Stimulated activated CD4-positive, alpha-beta T cell treated with anti-CD3 and anti-CD28 coated beads, Interleukin-4, amount 100 ng/mL, for 1 hour (primary cell): Measurements from ENCODE around the gene ZFP14.
"Not testable (repeated sequence)": the region's sequence is repeated elsewhere in the genome, so short reads cannot be mapped to it uniquely, and the experiment has no call there.

ENCODE experiments used
- DNase-seq: peaks from one replicate; pipeline ENCODE4 v3.0.0-alpha.2; 2020

Gene ZFP14

DNA sequence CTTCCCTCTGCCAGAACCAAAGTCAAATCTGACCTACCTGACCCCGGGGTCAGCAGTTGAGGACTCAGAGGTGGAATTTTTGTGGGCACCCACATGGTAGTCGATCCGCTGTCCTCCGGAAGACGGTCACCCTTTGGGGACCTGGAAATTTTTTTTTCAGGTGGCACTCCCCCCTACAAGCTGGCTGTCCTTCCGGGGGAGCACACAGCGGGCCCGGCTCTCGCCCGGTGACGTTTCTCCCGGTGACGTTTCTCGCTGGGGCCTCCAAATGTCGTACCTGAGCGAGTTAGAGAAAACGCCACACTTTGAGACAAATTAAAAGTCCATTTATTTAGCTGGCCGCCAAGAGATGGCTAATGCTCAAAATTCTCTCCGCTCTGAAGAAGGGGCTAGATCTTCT is 48.8 kb downstream of the ZFP14 start:
- no peak for DNase-seq

DNA sequence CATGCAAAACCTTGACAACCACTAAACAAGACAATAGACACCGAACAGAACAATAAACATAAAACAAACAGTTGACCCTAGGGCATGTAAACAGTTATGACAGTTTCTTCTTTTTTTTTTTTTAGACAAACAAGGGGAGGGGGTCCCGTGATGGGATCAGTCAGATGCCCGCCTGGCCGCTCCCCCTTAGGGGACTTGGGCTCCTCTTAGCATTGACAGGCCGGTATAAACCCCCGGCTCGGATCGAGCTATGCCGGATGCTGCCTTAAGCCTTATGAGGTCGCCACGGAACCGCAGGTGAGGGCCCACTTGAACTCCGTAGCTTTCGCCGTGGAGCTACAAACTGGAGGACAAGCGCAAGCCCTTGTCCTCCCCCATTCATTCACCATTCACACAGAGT is 49.5 kb downstream of the ZFP14 start:
- DNase-seq = not testable (repeated sequence)

DNA sequence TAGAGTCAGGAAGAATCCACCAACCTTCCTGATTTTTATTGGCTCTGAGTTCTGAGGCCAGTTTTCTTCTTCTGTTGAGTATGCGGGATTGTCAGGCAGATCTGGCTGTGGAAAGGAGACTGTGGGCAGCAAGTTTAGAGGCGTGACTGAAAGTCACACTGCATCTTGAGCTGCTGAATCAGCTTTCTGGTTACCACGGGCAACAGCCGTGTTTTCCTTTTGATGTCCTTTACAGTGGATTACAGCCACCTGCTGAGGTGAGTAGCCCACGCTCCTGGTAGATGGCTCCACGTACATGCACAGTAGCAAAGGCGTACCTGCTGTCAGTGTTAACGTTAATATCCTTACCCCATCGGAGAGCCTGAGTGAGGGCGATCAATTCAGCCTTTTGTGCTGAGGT is 52.4 kb downstream of the ZFP14 start:
- DNase-seq = not testable (repeated sequence)

DNA sequence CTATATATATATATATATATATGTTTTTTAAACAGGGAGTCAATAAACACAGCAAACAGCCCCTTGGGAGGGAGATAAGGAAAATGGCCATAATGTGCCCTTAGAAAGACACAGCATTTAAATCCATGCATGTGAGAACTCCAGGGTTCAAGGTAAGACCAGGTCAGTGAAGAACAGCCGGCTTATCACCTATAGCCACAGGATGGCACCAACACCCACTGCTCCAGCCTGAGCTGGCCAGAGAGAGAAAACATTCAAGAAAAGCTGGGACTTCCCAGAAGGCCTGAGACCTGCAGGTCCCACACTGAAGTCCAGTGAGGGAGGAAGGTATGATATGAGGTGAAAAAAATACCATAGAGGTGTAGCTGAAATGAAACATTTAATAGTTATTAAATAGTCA is 63.8 kb downstream of the ZFP14 start:
- DNase-seq = not testable (repeated sequence)

DNA sequence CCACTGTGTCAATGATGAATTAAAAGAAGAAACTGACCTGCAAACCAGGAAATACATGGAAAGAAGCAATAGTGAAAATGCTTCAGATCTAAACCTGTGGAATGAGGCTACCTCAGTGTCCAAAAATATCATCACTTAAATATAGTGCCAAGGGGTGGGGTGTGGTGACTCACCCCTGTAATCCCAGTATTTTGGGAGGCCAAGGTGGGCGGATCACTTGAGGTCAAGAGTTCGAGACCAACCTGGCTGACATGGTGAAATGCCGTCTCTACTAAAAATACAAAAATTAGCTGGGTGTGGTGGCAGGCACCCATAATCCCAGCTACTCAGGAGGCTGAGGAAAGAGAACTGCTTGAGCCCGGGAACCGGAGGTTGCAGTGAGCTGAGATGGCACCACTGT is 64.9 kb downstream of the ZFP14 start:
- DNase-seq = not testable (repeated sequence)

DNA sequence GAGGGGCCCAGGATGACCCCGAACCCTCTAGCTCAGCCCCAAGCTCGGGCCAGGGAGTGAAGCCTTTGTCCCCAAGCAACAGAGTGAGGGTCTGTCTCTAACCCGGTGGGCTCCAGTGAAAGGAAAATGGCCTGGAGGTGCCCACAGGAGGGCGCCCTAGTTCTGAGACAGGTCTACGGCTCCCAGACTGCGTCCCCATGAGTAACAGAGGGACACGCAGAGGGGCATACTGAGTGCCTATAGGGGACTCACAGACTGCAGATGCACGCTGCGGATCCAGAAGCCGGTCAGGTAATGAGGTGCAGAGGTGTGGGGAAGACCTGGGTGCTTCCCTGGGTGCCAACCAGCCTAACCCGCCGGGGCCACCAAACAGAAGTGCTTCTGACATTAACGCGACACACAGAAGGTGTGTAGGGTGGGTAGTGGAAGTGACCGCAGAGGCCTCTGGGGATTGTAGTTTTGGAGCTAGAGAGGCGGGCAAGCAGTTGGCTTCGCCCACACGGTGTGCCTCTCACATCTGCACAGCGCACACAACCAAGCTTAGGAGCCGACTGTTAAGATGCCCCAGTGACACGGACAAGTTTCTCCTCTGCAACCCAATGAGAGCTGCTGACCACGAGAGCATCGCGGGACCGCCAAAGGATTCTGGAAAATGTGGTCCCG is 67.8 kb downstream of the ZFP14 start:
- not testable (repeated sequence) for DNase-seq

DNA sequence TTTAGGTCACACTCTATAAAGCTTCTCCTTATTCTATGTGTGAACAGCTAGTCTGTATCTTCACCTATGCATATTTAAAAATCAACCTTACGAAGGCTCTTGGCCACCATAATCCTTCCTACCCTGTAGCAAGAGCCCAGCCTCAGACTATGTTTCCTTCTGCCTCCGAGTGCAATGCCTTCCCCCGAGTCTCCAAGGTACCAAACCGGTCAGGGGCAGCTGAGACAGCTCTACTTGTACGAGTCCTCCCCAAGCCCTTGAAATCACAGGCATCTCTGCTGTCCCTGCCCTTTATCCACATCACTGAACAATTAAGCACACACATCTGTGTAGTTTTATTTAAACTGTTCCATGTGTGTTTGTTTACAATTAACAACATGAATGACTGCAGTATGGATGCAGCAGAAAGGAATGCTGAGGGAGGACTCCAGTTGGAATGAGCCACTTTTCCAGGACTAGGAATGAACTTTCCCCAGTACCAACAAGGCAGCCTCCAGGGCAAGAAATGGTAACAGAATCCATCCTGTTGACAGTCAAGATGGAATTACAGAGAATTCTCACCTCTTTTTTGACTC is 68.5 kb downstream of the ZFP14 start:
- not testable (repeated sequence) for DNase-seq

DNA sequence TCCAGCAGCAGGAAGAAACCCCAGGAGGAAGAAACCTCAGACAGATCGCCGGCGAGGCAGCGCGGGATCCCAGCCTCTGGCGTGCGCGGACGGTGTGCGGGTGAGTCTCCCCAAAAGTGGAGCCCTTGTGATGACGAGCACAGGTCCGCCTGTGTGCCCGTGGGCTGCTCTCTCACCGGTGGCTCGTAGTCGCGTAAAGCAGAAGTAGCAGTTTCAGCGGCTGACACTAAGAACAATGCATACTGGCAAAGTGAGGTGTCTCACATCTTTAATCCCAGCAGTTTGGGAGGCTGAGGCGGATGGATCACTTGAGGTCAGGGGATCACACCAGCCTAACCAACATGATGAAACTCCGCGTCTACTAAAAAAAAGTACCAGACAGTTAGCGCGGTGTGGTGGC is 69.2 kb downstream of the ZFP14 start:
- not testable (repeated sequence) for DNase-seq

DNA sequence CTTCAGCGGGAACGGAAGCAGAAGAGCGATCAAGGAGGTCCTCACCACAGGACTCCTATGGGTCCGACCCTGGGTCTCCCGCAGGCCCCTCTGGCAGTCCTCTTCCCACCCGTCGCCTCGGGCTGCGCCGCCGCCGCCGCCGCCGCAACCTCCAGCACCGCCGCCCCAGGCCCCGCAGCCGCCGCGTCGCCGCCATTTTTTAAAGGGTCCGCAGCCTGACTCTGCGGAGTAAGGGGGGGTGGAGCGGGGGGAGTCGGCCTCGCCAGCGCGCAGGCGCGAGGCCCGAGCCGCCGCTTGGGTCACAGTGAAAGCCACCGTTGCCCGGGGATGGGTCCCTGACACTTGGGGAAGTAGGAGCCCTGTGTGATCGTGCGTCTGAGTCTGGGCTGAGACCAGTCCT is 69.7 kb downstream of the ZFP14 start:
- DNase-seq = peak; percentile 3

DNA sequence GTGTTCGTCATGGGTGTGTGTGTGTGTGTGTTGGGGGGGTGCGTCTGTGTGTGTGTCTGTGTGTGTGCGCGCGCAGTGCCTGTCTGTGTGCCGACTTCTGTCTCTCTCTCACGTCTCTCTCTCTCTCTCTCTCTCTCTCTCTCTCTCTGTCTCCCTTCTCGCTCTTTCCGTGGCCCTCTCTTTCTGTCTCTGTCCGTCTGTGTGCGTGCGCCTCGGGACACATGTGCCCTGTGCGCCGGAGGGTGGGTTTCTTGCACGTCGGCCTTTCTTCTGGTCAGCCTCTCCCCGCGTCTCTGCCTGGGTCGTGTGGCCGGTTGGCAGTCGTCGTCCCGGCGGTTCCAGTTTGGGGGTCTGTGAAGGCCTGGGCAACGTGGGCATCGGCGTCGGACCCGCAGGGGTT is 86.7 kb downstream of the ZFP14 start:
- not testable (repeated sequence) for DNase-seq
